HepG2 (cell line): Measurements from ENCODE around the gene ABCB4. TPM values are rescaled to one million over a fixed set of nuclear protein-coding genes. Genes with fewer than 3 reads are reported as not detected.

Source experiments
- AHDC1 ChIP-seq: sonication (generic); formaldehyde crosslinking; IDR thresholded peaks from 2 replicates; pipeline ENCODE4 v1.5.1; 2020; ENCODE audit warnings: mild to moderate bottlenecking, missing genetic modification reagents, borderline replicate concordance
- BCL6 ChIP-seq: IDR thresholded peaks from 2 replicates; pipeline ENCODE4 v1.6.1; 2016; ENCODE audit warnings: missing genetic modification reagents, missing compliant biosample characterization
- FLYWCH1 ChIP-seq: sonication (generic); formaldehyde crosslinking; IDR thresholded peaks from 2 replicates; pipeline ENCODE4 v1.8.1; 2023; ENCODE audit warnings: mild to moderate bottlenecking, missing genetic modification reagents
- KDM3A ChIP-seq: IDR thresholded peaks from 2 replicates; pipeline ENCODE4 v1.6.1; 2018; ENCODE audit warnings: low read depth, missing compliant biosample characterization
- PHB2 ChIP-seq: fragments of 450-650 bp; IDR thresholded peaks from 2 replicates; pipeline ENCODE4 v1.6.1; 2018; ENCODE audit not compliant: partially characterized antibody
- PRMT3 ChIP-seq: sonication (generic); formaldehyde crosslinking; IDR thresholded peaks from 2 replicates; pipeline ENCODE4 v1.8.1; 2022; ENCODE audit warnings: low read depth, mild to moderate bottlenecking, moderate library complexity, missing genetic modification reagents, borderline replicate concordance
- WIZ ChIP-seq: sonication (generic); formaldehyde crosslinking; IDR thresholded peaks from 2 replicates; pipeline ENCODE4 v1.5.1; 2020; ENCODE audit warnings: mild to moderate bottlenecking, missing genetic modification reagents
- ZBTB7B ChIP-seq: sonication (generic); formaldehyde crosslinking; IDR thresholded peaks from 2 replicates; pipeline ENCODE4 v1.4.0; 2020; ENCODE audit warnings: missing genetic modification reagents
- ZNF672 ChIP-seq: sonication (generic); formaldehyde crosslinking; IDR thresholded peaks from 2 replicates; pipeline ENCODE4 v1.8.1; 2022; ENCODE audit warnings: missing genetic modification reagents
- ZNF768 ChIP-seq: sonication (generic); formaldehyde crosslinking; IDR thresholded peaks from 2 replicates; pipeline ENCODE4 v1.4.0; 2020; ENCODE audit warnings: missing genetic modification reagents
- ZSCAN9 ChIP-seq: IDR thresholded peaks from 2 replicates; pipeline ENCODE4 v1.6.1; 2016; ENCODE audit warnings: borderline replicate concordance
- polyA plus RNA-seq, 8 experiments: library from polyadenylated mRNA; depleted of rRNA in 3 of 8; stranded (reverse) in 7 of 8; unstranded in 1 of 8; fragments of >200 nt; fragmentation: Illumina TruSeq in 4 of 8; extraction: Trizol in 4 of 8; gene quantifications; 2 replicates each; pipeline versions ENCODE4 v1.2.1 to v1.2.3, GENCODE V29; 2011 to 2016; ENCODE audit warnings: low read depth in 4 of 8, missing spikeins in 1 of 8, mixed read lengths in 1 of 8; ENCODE audit not compliant: insufficient read depth in 1 of 8
- total RNA-seq, 5 experiments: library from RNA; depleted of rRNA; stranded (reverse); fragments of >200 nt; fragmentation: Illumina TruSeq; extraction: Trizol; gene quantifications; 2 replicates each; pipeline ENCODE4 v1.2.3, GENCODE V29; 2016; ENCODE audit warnings: low read depth in 1 of 5

ABCB4 gene
- total and polyA plus RNA-seq, 2 of the 13 experiments (the other 11 are each of a cell fraction or from before 2014, with no cell fraction given) = 18.0 to 32.4 TPM

- no peak for TF ChIP-seq AHDC1 (CRISPR knock-in tag)
- TF ChIP-seq KDM3A (CRISPR knock-in tag) = no peak
- TF ChIP-seq ZBTB7B = no peak
- no peak for TF ChIP-seq FLYWCH1 (CRISPR knock-in tag)
- TF ChIP-seq WIZ (CRISPR knock-in tag) = no peak
- TF ChIP-seq PHB2 = no peak
- no peak for TF ChIP-seq PRMT3 (CRISPR knock-in tag)
- no peak for TF ChIP-seq BCL6
- no peak for TF ChIP-seq ZNF768 (CRISPR knock-in tag)
- no peak for TF ChIP-seq ZNF672 (CRISPR knock-in tag)
- TF ChIP-seq ZSCAN9 = no peak
Measured at GRCh38 chr7:87459941-87460340, 15.5 kb downstream of the ABCB4 start (continued).
